HAP-1 (cell line): Measurements from ENCODE around the gene ALK.
"Not testable (repeated sequence)": the region's sequence is repeated elsewhere in the genome, so short reads cannot be mapped to it uniquely, and the experiment has no call there.

Experiments
- DNase-seq, 2 experiments: peaks; one replicate each; pipeline ENCODE4 v3.0.0-alpha.2; 2016 to 2020; ENCODE audit warnings: low spot score in 2 of 2
- H3K27me3 ChIP-seq: fragments of 250-450 bp; sonication (Bioruptor Pico); 2 replicates; pipeline ENCODE4 v1.5.1; 2020; ENCODE audit warnings: low read depth, mild to moderate bottlenecking, moderate library complexity
- H3K36me3 ChIP-seq: fragments of 250-450 bp; sonication (Bioruptor Pico); replicated peaks from 2 replicates; pipeline ENCODE4 v1.5.1; 2020; ENCODE audit warnings: mild to moderate bottlenecking
- H3K4me1 ChIP-seq: fragments of 250-450 bp; sonication (Bioruptor Pico); 2 replicates; pipeline ENCODE4 v1.5.1; 2020; ENCODE audit warnings: mild to moderate bottlenecking
- H3K4me3 ChIP-seq: fragments of 250-450 bp; sonication (Bioruptor Pico); 2 replicates; pipeline ENCODE4 v1.5.1; 2020; ENCODE audit warnings: mild to moderate bottlenecking, moderate library complexity
- H3K9me3 ChIP-seq: fragments of 250-450 bp; sonication (Bioruptor Pico); 2 replicates; pipeline ENCODE4 v1.5.1; 2020; ENCODE audit warnings: mild to moderate bottlenecking, moderate library complexity
- in situ Hi-C: fragments of 300-500 bp; cut with MboI; formaldehyde crosslinking; loops from 3 replicates; pipeline ENCODE4 v1.14.3; 2020; ENCODE audit warnings: low sequenced_read_pairs, inconsistent platforms, mixed read lengths

Gene ALK

GRCh38 chr2:29253495-29254275 is 667.7 kb downstream of the ALK start:
- H3K4me1 ChIP-seq, in situ Hi-C loops, H3K4me3 ChIP-seq, H3K36me3 ChIP-seq, DNase-seq, H3K9me3 ChIP-seq, H3K27me3 ChIP-seq: not testable (repeated sequence)

GRCh38 chr2:29253026-29253425 is 668.4 kb downstream of the ALK start:
- Histone ChIP-seq H3K27me3 (no peaks in the 10 kb centered on the region), H3K36me3 (no peaks in the 10 kb centered on the region), H3K4me3 (no peak overlapping the region), H3K9me3 (no peaks in the 10 kb centered on the region), H3K4me1 (no peaks in the 10 kb centered on the region)
- no peak for DNase-seq
- in situ Hi-C loops: no loop called here

- no peak for DNase-seq
- no peaks in the 10 kb centered on the region for H3K27me3 ChIP-seq
- no peaks in the 10 kb centered on the region for H3K4me1 ChIP-seq
- H3K4me3 ChIP-seq: no peak overlapping the region
- no peaks in the 10 kb centered on the region for H3K36me3 ChIP-seq
- no peaks in the 10 kb centered on the region for H3K9me3 ChIP-seq
- in situ Hi-C loops: no loop called here
These were observed 670.0 kb downstream of the ALK start for GRCh38 chr2:29251406-29251805.

- in situ Hi-C loops: no loop called here
- no peaks in the 10 kb centered on the region for H3K9me3 ChIP-seq
- H3K36me3 ChIP-seq: no peaks in the 10 kb centered on the region
- no peaks in the 10 kb centered on the region for H3K27me3 ChIP-seq
- no peak overlapping the region for H3K4me3 ChIP-seq
- DNase-seq: no peak
- H3K4me1 ChIP-seq: no peaks in the 10 kb centered on the region
These were observed 670.4 kb downstream of the ALK start for GRCh38 chr2:29250977-29251376.

GRCh38 chr2:29249666-29250253 is 671.6 kb downstream of the ALK start:
- Histone ChIP-seq H3K9me3 (no peaks in the 10 kb centered on the region), H3K4me3 (no peak overlapping the region), H3K4me1 (no peaks in the 10 kb centered on the region), H3K36me3 (no peaks in the 10 kb centered on the region), H3K27me3 (no peaks in the 10 kb centered on the region)
- in situ Hi-C loops: no loop called here
- no peak for DNase-seq

- peaks cover 4% of the 10 kb centered on the region; the same call in 1 of the 2 replicates for H3K27me3 ChIP-seq
- no peaks in the 10 kb centered on the region for H3K4me1 ChIP-seq
- no peak for DNase-seq
- no peak overlapping the region for H3K4me3 ChIP-seq
- H3K9me3 ChIP-seq: no peaks in the 10 kb centered on the region
- in situ Hi-C loops: no loop called here
- H3K36me3 ChIP-seq: no peaks in the 10 kb centered on the region
These were observed 674.0 kb downstream of the ALK start for GRCh38 chr2:29247336-29247914.

- H3K36me3 ChIP-seq: no peaks in the 10 kb centered on the region
- H3K27me3 ChIP-seq: peaks cover 6% of the 10 kb centered on the region; the same call in 1 of the 2 replicates
- no peaks in the 10 kb centered on the region for H3K4me1 ChIP-seq
- no peak overlapping the region for H3K4me3 ChIP-seq
- no peak for DNase-seq
- H3K9me3 ChIP-seq: no peaks in the 10 kb centered on the region
- in situ Hi-C loops: no loop called here
These were observed 674.7 kb downstream of the ALK start for GRCh38 chr2:29246383-29247300.

GRCh38 chr2:29245742-29246382 is 675.5 kb downstream of the ALK start:
- in situ Hi-C loops: no loop called here
- no peaks in the 10 kb centered on the region for H3K9me3 ChIP-seq
- H3K4me1 ChIP-seq: no peaks in the 10 kb centered on the region
- no peaks in the 10 kb centered on the region for H3K36me3 ChIP-seq
- H3K27me3 ChIP-seq: peaks cover 6% of the 10 kb centered on the region; the same call in 1 of the 2 replicates
- DNase-seq: no peak
- no peak overlapping the region for H3K4me3 ChIP-seq

GRCh38 chr2:29245035-29245741 is 676.2 kb downstream of the ALK start:
- H3K36me3 ChIP-seq, H3K4me3 ChIP-seq, H3K27me3 ChIP-seq, in situ Hi-C loops, H3K9me3 ChIP-seq, H3K4me1 ChIP-seq, DNase-seq: not testable (repeated sequence)

GRCh38 chr2:29242621-29243375 is 678.6 kb downstream of the ALK start:
- in situ Hi-C loops: no loop called here
- no peaks in the 10 kb centered on the region for H3K9me3 ChIP-seq
- DNase-seq: no peak
- no peak overlapping the region for H3K4me3 ChIP-seq
- no peaks in the 10 kb centered on the region for H3K4me1 ChIP-seq
- H3K36me3 ChIP-seq: no peaks in the 10 kb centered on the region
- peaks cover 10% of the 10 kb centered on the region for H3K27me3 ChIP-seq

- DNase-seq: no peak
- in situ Hi-C loops: no loop called here
- no peaks in the 10 kb centered on the region for H3K36me3 ChIP-seq
These were observed 679.3 kb downstream of the ALK start for GRCh38 chr2:29241955-29242565.

GRCh38 chr2:29241341-29241740 is 680.0 kb downstream of the ALK start:
- H3K4me1 ChIP-seq: no peaks in the 10 kb centered on the region
- no peak for DNase-seq
- no peaks in the 10 kb centered on the region for H3K36me3 ChIP-seq
- H3K4me3 ChIP-seq: no peak overlapping the region
- no peaks in the 10 kb centered on the region for H3K9me3 ChIP-seq
- H3K27me3 ChIP-seq: peaks cover 15% of the 10 kb centered on the region
- in situ Hi-C loops: no loop called here

More at GRCh38 chr2:29241955-29242565, 679.3 kb downstream of the ALK start:
- peaks cover 15% of the 10 kb centered on the region for H3K27me3 ChIP-seq
- no peaks in the 10 kb centered on the region for H3K4me1 ChIP-seq
- no peaks in the 10 kb centered on the region for H3K9me3 ChIP-seq
- no peak overlapping the region for H3K4me3 ChIP-seq
